Naive thymus-derived CD8-positive, alpha-beta T cell (primary cell): ENCODE measurements around the gene BMPR1A. TPM values are rescaled to one million over a fixed set of nuclear protein-coding genes. Genes with fewer than 3 reads are reported as not detected.
A peak's percentile ranks its signal among the peaks of the same experiment; 100 is the strongest.
"Not testable (repeated sequence)": the region's sequence is repeated elsewhere in the genome, so short reads cannot be mapped to it uniquely, and the experiment has no call there.

Source experiments
- ATAC-seq, 2 donors: fragments of 150-1000 bp; cut with Tn5 transposase in 1 of 2; sonication (Bioruptor Pico), chemical (Tn5 transposase) in 1 of 2; 1 replicate in 1 of 2; 2 replicates in 1 of 2; pipeline ENCODE4 v1.10.0; 2021; ENCODE audit warnings: mild to moderate bottlenecking in 2 of 2, moderate library complexity in 2 of 2
- POLR2A ChIA-PET: fragments of 350-600 bp; sonication (Branson Sonifier 250); formaldehyde crosslinking; loops from one replicate; lab custom pipeline; 2021; ENCODE audit warnings: antibody characterized with exemption; lab: Charles Lee
- DNase-seq, 10 donors: peaks; one replicate each; pipeline versions ENCODE4 v3.0.0 to v3.0.0-alpha.2; 2020 to 2022
- H3K27ac Mint-ChIP-seq, 10 donors: one replicate each; pipeline ENCODE4 v1.8.0; 2020 to 2022; ENCODE audit warnings: mild to moderate bottlenecking in 10 of 10, mixed read lengths in 10 of 10, moderate library complexity in 4 of 10, inconsistent platforms in 1 of 10
- H3K27me3 Mint-ChIP-seq, 5 donors: one replicate each; pipeline ENCODE4 v1.8.0; 2021 to 2022; ENCODE audit warnings: mixed read lengths in 5 of 5
- H3K36me3 Mint-ChIP-seq, 3 donors: one replicate each; pipeline ENCODE4 v1.8.0; 2020 to 2022; ENCODE audit warnings: mixed read lengths in 3 of 3, mild to moderate bottlenecking in 2 of 3, inconsistent platforms in 1 of 3
- H3K4me1 Mint-ChIP-seq, 4 donors: one replicate each; pipeline ENCODE4 v1.8.0; 2021 to 2022; ENCODE audit warnings: mixed read lengths in 4 of 4
- H3K4me3 Mint-ChIP-seq, 10 donors: one replicate each; pipeline ENCODE4 v1.8.0; 2020 to 2022; ENCODE audit warnings: mild to moderate bottlenecking in 10 of 10, mixed read lengths in 10 of 10, moderate library complexity in 6 of 10, inconsistent platforms in 1 of 10
- H3K9me3 Mint-ChIP-seq, 9 donors: one replicate each; pipeline ENCODE4 v1.8.0; 2020 to 2022; ENCODE audit warnings: mixed read lengths in 9 of 9, mild to moderate bottlenecking in 3 of 9, inconsistent platforms in 1 of 9, moderate library complexity in 1 of 9
- polyA plus RNA-seq, 3 donors: library from polyadenylated mRNA; unstranded; fragments of 300-500 nt; fragmentation: Illumina TruSeq; gene quantifications; one replicate each; pipeline ENCODE4 v1.2.3, GENCODE V29; 2021
- total RNA-seq, 8 experiments: library from RNA in 2 of 8; stranded (reverse) in 2 of 8; gene quantifications; one replicate each; pipeline ENCODE4 v1.2.3 and lab custom pipeline; 2021 to 2026

Gene BMPR1A
- total and polyA plus RNA-seq, 5 experiments from 2014 or later: 1.1 to 11.0 (median 5.2) TPM

- H3K27ac Mint-ChIP-seq: peak overlapping the region in 2 of 10 donors; percentile 9 to 31
- ATAC-seq (no peak), DNase-seq (no peak)
- H3K4me3 Mint-ChIP-seq: no peak overlapping the region
- H3K27me3 Mint-ChIP-seq: no peaks in the 10 kb centered on the region
- peaks cover 0 to 16% (median 8%) of the 10 kb centered on the region in 4 donors for H3K4me1 Mint-ChIP-seq
- peaks cover 0 to 9% (median 0%) of the 10 kb centered on the region in 9 donors for H3K9me3 Mint-ChIP-seq
- POLR2A ChIA-PET: interaction anchor here (0.5 kb wide), 1 partner anchor 130 kb away, joined by 3 read pairs; no protein-coding TSS in a partner anchor
- H3K36me3 Mint-ChIP-seq: peaks cover 0 to 4% (median 0%) of the 10 kb centered on the region in 3 donors
Measured at GRCh38 chr10:86944471-86944870, 188.1 kb downstream of the BMPR1A start.

DNA sequence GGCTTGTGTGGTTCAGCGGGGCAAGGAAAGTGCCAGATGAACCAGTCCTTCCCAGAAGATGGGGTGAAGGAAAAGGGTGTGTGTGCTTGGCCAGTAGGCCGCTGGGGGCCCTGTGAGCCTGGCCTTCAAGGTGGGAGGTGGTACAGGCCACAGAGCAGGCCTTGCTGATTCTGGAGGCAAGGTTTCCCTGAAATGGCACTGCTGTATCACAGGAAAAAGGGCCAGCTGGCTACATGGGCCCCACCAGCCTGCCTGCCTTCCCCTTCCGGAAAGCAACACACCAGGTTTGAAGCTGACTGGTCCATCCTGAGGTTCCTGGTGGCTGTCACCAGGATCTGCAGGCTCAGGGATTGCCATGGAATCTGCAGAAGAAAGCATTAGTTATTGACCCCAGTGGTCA lies 188.5 kb downstream of the BMPR1A start:
- DNase-seq (no peak), ATAC-seq (no peak)
- Mint-ChIP-seq H3K9me3 (peaks cover 0 to 9% (median 0%) of the 10 kb centered on the region in 9 donors), H3K27ac (no peak overlapping the region), H3K36me3 (peaks cover 0 to 4% (median 0%) of the 10 kb centered on the region in 3 donors), H3K27me3 (no peaks in the 10 kb centered on the region), H3K4me3 (no peak overlapping the region), H3K4me1 (peaks cover 0 to 15% (median 7%) of the 10 kb centered on the region in 4 donors)
- POLR2A ChIA-PET: no interaction called here

DNA sequence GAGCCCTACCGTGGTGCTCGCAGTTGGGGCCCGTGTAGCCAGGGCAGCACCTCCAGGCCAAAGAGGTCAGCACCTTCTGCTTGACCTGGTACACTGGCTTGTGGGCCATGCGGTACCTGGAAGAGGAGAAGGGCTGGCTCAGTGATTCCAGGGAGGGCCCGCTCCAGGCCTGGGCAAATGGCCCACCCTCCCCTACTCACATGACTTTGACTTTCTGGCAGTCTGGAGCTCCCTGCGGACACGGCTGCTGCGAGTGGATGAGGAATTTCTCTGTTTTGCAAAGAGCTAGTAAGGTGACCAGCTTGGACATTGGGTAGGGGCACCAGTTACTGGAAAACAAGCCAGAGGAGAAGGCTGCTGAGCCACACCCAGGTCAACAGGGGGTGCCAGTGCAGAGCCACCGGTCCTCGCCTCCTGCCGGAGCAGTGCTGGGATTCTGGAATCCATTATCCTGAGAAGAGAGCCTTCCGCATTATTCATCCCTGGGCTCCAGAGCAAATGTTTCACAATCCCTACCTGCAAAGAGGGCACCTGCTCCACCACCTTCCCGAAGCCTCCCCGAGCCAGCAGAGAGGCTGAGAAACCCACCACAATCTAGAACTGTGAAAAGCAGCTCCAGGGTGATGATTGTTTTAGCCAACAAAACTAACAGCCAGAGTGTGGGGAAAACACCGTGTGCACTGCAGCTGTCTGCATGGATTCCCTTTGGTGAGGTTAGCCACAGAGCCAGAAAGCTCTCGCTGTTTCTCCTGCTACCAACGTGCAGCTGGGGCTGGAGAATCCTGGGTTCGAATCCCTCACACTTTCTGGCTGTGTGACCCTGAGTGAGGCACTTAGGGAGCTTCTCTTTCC lies 189.2 kb downstream of the BMPR1A start:
- Mint-ChIP-seq H3K4me3 (no peak overlapping the region), H3K4me1 (peaks cover 6 to 21% (median 13%) of the 10 kb centered on the region in 4 donors), H3K27ac (no peak overlapping the region), H3K36me3 (peaks cover 0 to 4% (median 0%) of the 10 kb centered on the region in 3 donors), H3K9me3 (peaks cover 0 to 9% (median 2%) of the 10 kb centered on the region in 9 donors), H3K27me3 (no peaks in the 10 kb centered on the region)
- ATAC-seq (no peak), DNase-seq (no peak)
- POLR2A ChIA-PET: interaction anchor here (1.2 kb wide), 1 partner anchor 25 kb away, joined by 3 read pairs; no protein-coding TSS in a partner anchor

- Mint-ChIP-seq H3K4me1 (peaks cover 10 to 29% (median 17%) of the 10 kb centered on the region in 4 donors), H3K27ac (peak overlapping the region in 4 of 10 donors; percentile 66 to 82 (median 70))
Measured at GRCh38 chr10:86946213-86947155, 190.1 kb downstream of the BMPR1A start.

DNA sequence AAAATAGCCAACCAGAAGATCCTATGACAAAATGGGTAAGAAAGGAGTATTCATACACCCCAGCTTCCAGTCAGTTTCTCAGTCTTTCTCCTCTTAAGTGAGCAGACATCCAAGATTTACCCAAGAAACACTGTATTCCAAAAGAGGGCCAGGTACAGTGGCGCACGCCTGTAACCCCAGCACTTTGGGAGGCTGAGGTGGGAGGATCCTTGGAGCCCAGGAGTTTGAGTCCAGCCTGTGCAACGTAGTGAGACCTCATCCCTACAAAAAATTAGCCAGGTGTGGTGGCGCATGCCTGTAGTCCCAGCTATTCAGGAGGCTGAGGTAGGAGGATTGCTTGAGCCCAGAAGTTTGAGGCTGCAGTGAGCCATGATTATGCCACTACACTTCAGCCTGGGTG lies 191.4 kb downstream of the BMPR1A start:
- peaks cover 7 to 21% (median 12%) of the 10 kb centered on the region in 9 donors for H3K9me3 Mint-ChIP-seq
- peaks cover 10 to 29% (median 17%) of the 10 kb centered on the region in 4 donors for H3K4me1 Mint-ChIP-seq
- peaks cover 0 to 12% (median 9%) of the 10 kb centered on the region in 3 donors for H3K36me3 Mint-ChIP-seq
- POLR2A ChIA-PET: interaction anchor here (0.7 kb wide), 1 partner anchor 9 kb away, joined by 3 read pairs; no protein-coding TSS in a partner anchor
- peak overlapping the region in 2 of 10 donors; percentile 68 to 85 for H3K27ac Mint-ChIP-seq
- DNase-seq, H3K4me3 Mint-ChIP-seq, ATAC-seq, H3K27me3 Mint-ChIP-seq: not testable (repeated sequence)

More at GRCh38 chr10:86946213-86947155, 190.1 kb downstream of the BMPR1A start:
- DNase-seq (no peak), ATAC-seq (no peak)
- Mint-ChIP-seq H3K9me3 (peaks cover 0 to 9% (median 3%) of the 10 kb centered on the region in 9 donors), H3K27me3 (no peaks in the 10 kb centered on the region), H3K4me3 (peak overlapping the region in 1 of 10 donors; percentile 1), H3K36me3 (peaks cover 0 to 4% (median 0%) of the 10 kb centered on the region in 3 donors)
- POLR2A ChIA-PET: interaction anchor here (0.9 to 1.2 kb wide), 3 partner anchors 10 to 24 kb away, joined by 3 read pairs; no protein-coding TSS in a partner anchor

DNA sequence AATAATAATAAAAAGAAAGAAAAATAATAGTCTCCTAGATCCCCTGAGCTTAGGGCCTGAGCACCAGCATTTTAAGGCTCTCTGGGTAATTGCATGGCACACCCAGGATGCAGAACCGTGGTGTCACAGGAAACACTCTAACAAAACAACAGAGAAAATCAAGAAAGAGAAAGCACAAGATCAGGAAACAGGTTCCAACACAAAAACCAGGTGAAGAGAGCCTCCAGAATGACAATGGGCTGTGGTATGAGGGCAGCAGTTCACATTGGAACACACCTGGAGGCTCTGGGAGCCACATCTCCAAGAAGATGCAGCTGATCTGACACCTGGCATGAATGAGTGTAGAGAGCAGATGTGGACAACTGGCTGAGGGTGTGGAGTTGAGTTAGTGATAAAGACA lies 193.9 kb downstream of the BMPR1A start:
- ATAC-seq: peak in 1 of 2 donors; percentile 54
- Mint-ChIP-seq H3K9me3 (peaks cover 7 to 32% (median 16%) of the 10 kb centered on the region in 9 donors), H3K36me3 (peaks cover 0 to 12% (median 9%) of the 10 kb centered on the region in 3 donors), H3K4me1 (peaks cover 10 to 27% (median 17%) of the 10 kb centered on the region in 4 donors), H3K4me3 (peak overlapping the region; percentile 10 to 81 (median 51)), H3K27me3 (no peaks in the 10 kb centered on the region), H3K27ac (peak overlapping the region; percentile 74 to 100 (median 92))
- DNase-seq: no peak
- POLR2A ChIA-PET: interaction anchor here (1.4 to 3.1 kb wide), 5 partner anchors 9 to 145 kb away, joined by 5 to 14 read pairs (median 6); partner anchors contain the start of genes ADIRF, GLUD1 and SHLD2

DNA sequence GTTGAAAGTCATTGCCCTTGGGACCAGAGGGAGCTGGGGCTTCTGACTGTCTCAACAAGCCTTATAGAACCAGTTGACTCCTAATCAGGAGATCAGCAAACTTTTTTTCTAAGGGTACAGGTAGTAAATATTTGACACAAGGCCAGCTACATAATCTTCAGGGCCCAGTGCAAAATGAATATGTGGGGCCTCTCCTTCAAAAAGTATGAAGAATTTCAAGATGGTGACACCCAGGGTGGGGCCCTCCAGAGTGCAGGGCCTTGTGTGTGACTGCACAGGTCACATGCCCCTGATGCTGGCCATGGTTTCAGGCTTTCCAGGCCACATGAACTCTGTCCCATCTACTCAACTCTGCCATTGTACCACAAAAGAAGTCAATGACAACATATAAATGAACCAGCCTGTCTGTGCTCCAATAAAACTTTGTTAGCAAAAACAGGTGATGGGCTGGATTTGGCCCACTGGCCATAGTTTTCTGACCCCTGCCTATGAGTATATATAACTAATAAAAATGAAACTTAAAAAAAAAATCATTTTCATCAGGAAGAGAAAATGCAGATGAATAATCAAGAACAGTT lies 194.9 kb downstream of the BMPR1A start:
- Mint-ChIP-seq H3K27me3 (no peaks in the 10 kb centered on the region), H3K4me3 (peak overlapping the region in 1 of 10 donors; percentile 43), H3K27ac (peak overlapping the region in 8 of 10 donors; percentile 51 to 100 (median 92)), H3K36me3 (peaks cover 0 to 12% (median 9%) of the 10 kb centered on the region in 3 donors), H3K9me3 (peaks cover 7 to 32% (median 16%) of the 10 kb centered on the region in 9 donors), H3K4me1 (peaks cover 10 to 29% (median 17%) of the 10 kb centered on the region in 4 donors)
- ATAC-seq: no peak
- no peak for DNase-seq
- POLR2A ChIA-PET: interaction anchor here (1.4 to 3.1 kb wide), 5 partner anchors 8 to 144 kb away, joined by 5 to 14 read pairs (median 6); partner anchors contain the start of genes ADIRF, GLUD1 and SHLD2

DNA sequence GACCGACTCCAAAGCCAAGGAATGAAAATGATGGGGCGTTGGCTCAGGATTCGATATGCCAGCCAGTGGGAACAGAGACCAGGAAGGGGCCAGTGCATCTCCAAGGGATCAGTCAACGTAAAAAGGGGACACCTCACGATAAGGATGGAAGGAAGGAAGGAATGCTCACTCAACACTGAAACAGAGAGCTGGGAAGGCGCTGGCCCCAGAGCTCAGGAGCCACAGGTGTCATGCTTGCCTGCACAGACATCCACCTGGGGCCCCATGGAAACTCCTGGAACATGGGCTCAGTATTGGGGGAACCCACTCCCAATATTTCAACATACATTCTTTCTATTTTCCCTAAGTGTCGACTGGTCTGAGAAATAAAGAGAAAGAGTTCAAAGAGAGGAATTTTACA lies 195.7 kb downstream of the BMPR1A start:
- H3K9me3 Mint-ChIP-seq: peaks cover 7 to 32% (median 16%) of the 10 kb centered on the region in 9 donors
- no peaks in the 10 kb centered on the region for H3K27me3 Mint-ChIP-seq
- peaks cover 0 to 12% (median 9%) of the 10 kb centered on the region in 3 donors for H3K36me3 Mint-ChIP-seq
- no peak for DNase-seq
- POLR2A ChIA-PET: interaction anchor here (3.1 kb wide), 1 partner anchor 16 kb away, joined by 14 read pairs; the partner anchor contains the start of gene ADIRF
- ATAC-seq: no peak
- no peak overlapping the region for H3K4me3 Mint-ChIP-seq
- H3K4me1 Mint-ChIP-seq: peaks cover 5 to 29% (median 17%) of the 10 kb centered on the region in 4 donors
- peak overlapping the region in 6 of 10 donors; percentile 9 to 81 (median 58) for H3K27ac Mint-ChIP-seq

DNA sequence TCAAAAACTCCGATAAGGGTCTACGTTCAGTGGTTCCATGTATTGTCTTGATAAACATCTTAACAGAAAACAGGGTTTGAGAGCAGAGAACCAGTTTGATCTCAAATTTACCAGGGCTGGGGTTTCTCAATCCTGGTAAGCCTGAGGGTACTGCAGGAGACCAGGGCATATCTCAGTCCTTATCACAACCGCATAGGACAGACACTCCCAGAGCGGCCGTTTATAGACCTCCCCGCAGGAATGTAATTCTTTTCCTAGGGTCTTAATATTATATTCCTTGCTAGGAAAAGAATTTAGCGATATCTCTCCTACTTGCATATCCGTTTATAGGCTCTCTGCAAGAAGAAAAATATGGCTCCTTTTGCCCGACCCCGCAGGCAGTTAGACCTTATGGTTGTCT lies 196.3 kb downstream of the BMPR1A start:
- peaks cover 0 to 12% (median 9%) of the 10 kb centered on the region in 3 donors for H3K36me3 Mint-ChIP-seq
- POLR2A ChIA-PET: interaction anchor here (3.1 kb wide), 1 partner anchor 16 kb away, joined by 14 read pairs; the partner anchor contains the start of gene ADIRF
- ATAC-seq, H3K27me3 Mint-ChIP-seq, DNase-seq, H3K4me3 Mint-ChIP-seq: not testable (repeated sequence)
- peaks cover 5 to 29% (median 17%) of the 10 kb centered on the region in 4 donors for H3K4me1 Mint-ChIP-seq
- H3K9me3 Mint-ChIP-seq: peaks cover 7 to 32% (median 16%) of the 10 kb centered on the region in 9 donors
- peak overlapping the region in 1 of 10 donors; percentile 81 for H3K27ac Mint-ChIP-seq

DNA sequence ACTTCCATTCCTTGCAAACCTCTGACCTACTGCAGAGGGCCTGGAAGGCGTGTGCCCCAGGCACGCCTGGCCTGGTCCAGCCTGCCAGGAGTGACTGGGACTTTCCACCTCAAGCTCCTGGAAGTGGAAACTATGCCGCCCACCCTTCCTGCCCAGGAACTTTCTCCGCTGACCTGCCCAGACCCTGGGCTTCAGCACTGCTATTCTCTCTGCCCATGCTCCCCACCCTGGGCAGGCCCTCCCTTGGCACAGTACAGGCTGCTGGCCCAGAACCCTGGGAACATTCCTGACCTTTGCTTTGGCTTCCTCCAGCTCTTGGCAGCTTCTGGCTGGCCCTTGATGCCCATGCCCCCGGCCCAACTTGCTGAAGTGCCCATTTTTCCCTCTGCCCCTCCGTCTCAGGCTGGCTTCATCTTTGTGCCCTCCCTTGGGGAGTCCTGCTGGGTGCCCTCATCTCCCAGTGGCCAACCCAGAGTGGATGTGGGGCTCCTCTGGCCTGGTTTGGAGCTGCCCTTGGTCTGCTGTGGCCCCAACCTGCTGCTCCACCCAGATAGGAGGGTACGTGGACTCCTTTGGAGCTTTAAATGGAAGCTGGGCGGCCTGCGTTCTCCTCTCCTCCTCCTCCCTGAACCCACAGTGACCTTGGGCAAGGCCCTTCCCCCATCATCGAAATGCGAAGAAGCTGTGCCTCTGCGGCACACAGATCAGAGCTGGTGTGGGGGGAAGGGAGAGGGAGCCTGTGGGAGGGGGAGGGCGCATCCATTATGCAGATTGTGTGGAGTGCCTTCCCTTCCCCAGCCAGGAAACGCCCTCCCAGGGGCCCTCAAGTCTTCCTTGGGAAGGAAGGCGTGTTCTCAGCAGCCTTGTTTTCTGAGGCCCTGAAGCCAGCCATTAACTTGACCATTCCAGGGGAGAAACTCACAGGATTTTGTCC lies 197.6 kb downstream of the BMPR1A start:
- Mint-ChIP-seq H3K36me3 (peaks cover 0 to 9% (median 7%) of the 10 kb centered on the region in 3 donors), H3K9me3 (peaks cover 7 to 32% (median 13%) of the 10 kb centered on the region in 9 donors), H3K27me3 (no peaks in the 10 kb centered on the region), H3K4me1 (peaks cover 5 to 21% (median 15%) of the 10 kb centered on the region in 4 donors), H3K27ac (no peak overlapping the region), H3K4me3 (no peak overlapping the region)
- ATAC-seq (no peak), DNase-seq (no peak)
- POLR2A ChIA-PET: interaction anchor here (0.6 to 1.5 kb wide), 3 partner anchors 12 to 1878 kb away, joined by 3 to 6 read pairs (median 4); no protein-coding TSS in a partner anchor
